MCF 10A (cell line): ENCODE measurements around the gene BGLAP. TPM values are rescaled to one million over a fixed set of nuclear protein-coding genes. Genes with fewer than 3 reads are reported as not detected.

Experiments
- BruUV-seq: library from RNA; stranded (reverse); fragments of 400-500 nt; replicated peaks from 2 replicates; lab custom pipeline; 2021; lab: Mats Ljungman, UMichigan
- CTCF ChIA-PET: fragments of 300-600 bp; sonication (Branson Sonifier 250); formaldehyde crosslinking; extraction: SDS; loops from one replicate; lab custom pipeline; 2021; ENCODE audit warnings: antibody characterized with exemption, inconsistent platforms; lab: Yijun Ruan, JAX
- POLR2A ChIA-PET: fragments of 300-600, 350-650 bp; sonication (Branson Sonifier 250); formaldehyde crosslinking; extraction: SDS; loops from one replicate; lab custom pipeline; 2020; ENCODE audit warnings: antibody characterized with exemption, inconsistent platforms; lab: Yijun Ruan, JAX
- DNase-seq: peaks from one replicate; pipeline ENCODE4 v3.0.0-alpha.2; 2018; ENCODE audit not compliant: unreplicated experiment
- H3K27ac Mint-ChIP-seq: one replicate; pipeline ENCODE4 v1.8.0; 2022; ENCODE audit warnings: mild to moderate bottlenecking, low read depth, mixed read lengths; ENCODE audit not compliant: unreplicated experiment
- H3K27me3 Mint-ChIP-seq: one replicate; pipeline ENCODE4 v1.8.0; 2022; ENCODE audit warnings: mixed read lengths; ENCODE audit not compliant: insufficient read depth, unreplicated experiment
- H3K36me3 Mint-ChIP-seq: one replicate; pipeline ENCODE4 v1.8.0; 2022; ENCODE audit warnings: mild to moderate bottlenecking, moderate library complexity, mixed read lengths; ENCODE audit not compliant: insufficient read depth, unreplicated experiment
- H3K4me1 Mint-ChIP-seq: one replicate; pipeline ENCODE4 v1.8.0; 2022; ENCODE audit warnings: mixed read lengths; ENCODE audit not compliant: insufficient read depth, unreplicated experiment
- H3K4me3 Mint-ChIP-seq: one replicate; pipeline ENCODE4 v1.8.0; 2022; ENCODE audit warnings: mild to moderate bottlenecking, moderate library complexity, mixed read lengths; ENCODE audit not compliant: unreplicated experiment
- H3K9me3 Mint-ChIP-seq: one replicate; pipeline ENCODE4 v1.8.0; 2022; ENCODE audit warnings: mixed read lengths; ENCODE audit not compliant: unreplicated experiment
- CTCF ChIP-seq: fragments of 200-600 bp; IDR thresholded peaks from one replicate; pipeline ENCODE4 v1.8.0; 2022; ENCODE audit warnings: antibody characterized with exemption, mild to moderate bottlenecking; ENCODE audit not compliant: unreplicated experiment
- intact Hi-C: fragments of 100-400 bp; cut with micrococcal nuclease; formaldehyde crosslinking; loops from 2 replicates; pipeline ENCODE4 v1.14.1; 2022
- total RNA-seq: library from RNA; stranded (reverse); gene quantifications from 2 replicates; pipeline ENCODE4 v1.2.3, GENCODE V29; 2022

The BGLAP gene
- total RNA-seq, 1 experiment from 2014 or later = 1.9 TPM

- Mint-ChIP-seq H3K27me3 (no peaks in the 10 kb centered on the region), H3K4me1 (peaks cover 16% of the 10 kb centered on the region), H3K27ac (peak overlapping the region; percentile 90), H3K9me3 (no peaks in the 10 kb centered on the region), H3K36me3 (peaks cover 8% of the 10 kb centered on the region), H3K4me3 (peak overlapping the region; percentile 96)
- TF ChIP-seq CTCF = no peak
- intact Hi-C loops = no loop called here
- POLR2A ChIA-PET = interaction anchor here (0.5 to 8.8 kb wide), 17 partner anchors 11 to 479 kb away, joined by 3 to 131 read pairs (median 5); partner anchors contain the start of genes PMF1, SMG5 and TMEM79
- DNase-seq = no peak
- CTCF ChIA-PET = interaction anchor here (0.8 to 1.7 kb wide), 11 partner anchors 11 to 99 kb away, joined by 3 to 11 read pairs (median 3); partner anchors contain the start of genes PMF1, SMG5 and TMEM79
- TSS peak; percentile 78 for BruUV-seq
Observed at GRCh38 chr1:156194300-156194652, 47.7 kb upstream of the BGLAP start.

- POLR2A ChIA-PET = interaction anchor here (1.0 to 8.8 kb wide), 4 partner anchors 17 to 573 kb away, joined by 3 to 131 read pairs (median 16); partner anchors contain the start of genes PMF1, SMG5 and TMEM79
- peaks cover 16% of the 10 kb centered on the region for H3K4me1 Mint-ChIP-seq
- no TSS peak for BruUV-seq
- H3K27me3 Mint-ChIP-seq = no peaks in the 10 kb centered on the region
- H3K27ac Mint-ChIP-seq = no peak overlapping the region
- intact Hi-C loops = no loop called here
- no peak for DNase-seq
- H3K36me3 Mint-ChIP-seq = peaks cover 13% of the 10 kb centered on the region
- no peaks in the 10 kb centered on the region for H3K9me3 Mint-ChIP-seq
- no peak for TF ChIP-seq CTCF
- CTCF ChIA-PET = interaction anchor here (0.6 to 3.0 kb wide), 3 partner anchors 16 to 124 kb away, joined by 3 to 9 read pairs (median 4); partner anchors contain the start of gene PMF1
- peak overlapping the region; percentile 23 for H3K4me3 Mint-ChIP-seq
Observed at GRCh38 chr1:156195853-156196252, 46.1 kb upstream of the BGLAP start.

- POLR2A ChIA-PET = interaction anchor here (0.6 to 8.8 kb wide), 3 partner anchors 17 to 572 kb away, joined by 3 to 131 read pairs (median 5); partner anchors contain the start of gene PMF1
Observed at GRCh38 chr1:156196445-156196844, 45.5 kb upstream of the BGLAP start.

More at GRCh38 chr1:156196445-156196844, 45.5 kb upstream of the BGLAP start:
- Mint-ChIP-seq H3K36me3 (peaks cover 13% of the 10 kb centered on the region), H3K27ac (no peak overlapping the region), H3K4me1 (peaks cover 16% of the 10 kb centered on the region), H3K4me3 (no peak overlapping the region), H3K27me3 (no peaks in the 10 kb centered on the region), H3K9me3 (no peaks in the 10 kb centered on the region)
- intact Hi-C loops = no loop called here
- no TSS peak for BruUV-seq
- no peak for DNase-seq
- CTCF ChIA-PET = interaction anchor here (0.7 to 3.0 kb wide), 5 partner anchors 15 to 123 kb away, joined by 3 to 9 read pairs (median 4); partner anchors contain the start of gene PMF1
- no peak for TF ChIP-seq CTCF
